NCI-H1092 (cell line): ENCODE measurements around the gene MALL.
"Not testable (repeated sequence)": the region's sequence is repeated elsewhere in the genome, so short reads cannot be mapped to it uniquely, and the experiment has no call there.

Experiments
- DNase-seq: peaks from one replicate; lab custom pipeline; 2025; lab: John Stamatoyannopoulos, UW

MALL gene

DNA sequence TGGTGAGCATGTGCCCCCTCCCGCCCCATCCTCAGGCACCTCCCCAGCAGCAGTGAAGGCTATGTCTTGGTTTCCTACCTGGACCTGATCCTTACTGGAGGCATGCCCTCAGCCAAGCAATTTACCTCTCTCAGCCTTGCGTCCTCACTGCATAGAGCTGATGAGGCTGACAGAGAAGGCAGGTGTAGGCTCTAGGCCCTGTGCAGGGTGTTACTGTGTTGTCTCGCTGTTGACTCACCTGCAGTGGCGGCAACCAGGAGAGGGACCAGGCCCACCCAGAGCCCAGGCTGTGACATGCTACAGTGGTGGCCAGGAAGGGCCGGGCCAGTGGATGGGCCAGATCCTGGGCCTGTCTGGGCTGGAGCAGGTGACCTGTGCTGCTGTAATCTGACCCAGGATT, 65.9 kb downstream of the MALL start:
- not testable (repeated sequence) for DNase-seq

DNA sequence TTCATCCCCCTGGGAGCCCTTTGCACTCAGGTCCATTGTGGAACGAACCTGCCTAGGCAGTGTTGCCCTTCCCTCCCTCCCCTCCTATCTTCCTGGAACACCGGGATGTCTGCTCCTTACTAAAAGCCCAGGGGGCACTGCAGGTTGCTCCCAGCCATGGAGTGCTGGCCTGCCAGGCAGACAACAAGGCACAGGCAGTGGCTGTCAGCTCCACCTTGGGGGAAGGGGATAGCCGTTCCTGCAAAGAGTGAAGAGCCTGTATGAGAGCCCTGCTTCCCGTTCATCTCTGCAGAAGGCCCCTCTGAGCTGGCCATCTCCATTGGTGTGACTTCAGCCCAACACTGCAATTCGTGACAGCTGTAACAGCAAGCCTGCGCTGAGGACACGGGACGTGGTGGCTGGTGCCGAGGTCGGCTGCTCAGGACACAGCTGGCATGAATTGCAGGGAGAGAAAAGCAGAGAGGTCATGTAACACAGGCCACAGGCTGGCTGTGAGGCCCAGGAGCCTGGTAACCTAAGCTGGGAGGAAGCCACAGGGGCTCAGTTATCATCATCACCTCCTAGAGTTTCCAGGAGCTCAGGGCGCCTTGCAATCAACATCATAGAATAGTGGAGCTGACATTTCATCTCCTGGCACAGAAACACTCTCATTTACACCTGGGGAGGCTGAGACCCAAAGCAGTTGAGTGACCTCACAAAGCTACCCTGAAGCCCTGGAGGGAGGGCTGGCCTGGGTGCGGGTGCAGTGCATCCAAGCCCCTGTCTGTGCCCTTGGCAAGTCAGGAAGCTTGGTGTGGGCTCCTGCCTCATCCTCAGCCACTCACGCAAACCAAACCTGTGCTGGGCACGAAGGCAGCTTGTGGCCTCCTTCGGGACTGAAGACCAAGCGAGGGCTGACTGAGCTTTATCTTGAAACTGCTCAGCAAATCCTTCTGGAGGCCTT, 67.1 kb downstream of the MALL start:
- not testable (repeated sequence) for DNase-seq

DNA sequence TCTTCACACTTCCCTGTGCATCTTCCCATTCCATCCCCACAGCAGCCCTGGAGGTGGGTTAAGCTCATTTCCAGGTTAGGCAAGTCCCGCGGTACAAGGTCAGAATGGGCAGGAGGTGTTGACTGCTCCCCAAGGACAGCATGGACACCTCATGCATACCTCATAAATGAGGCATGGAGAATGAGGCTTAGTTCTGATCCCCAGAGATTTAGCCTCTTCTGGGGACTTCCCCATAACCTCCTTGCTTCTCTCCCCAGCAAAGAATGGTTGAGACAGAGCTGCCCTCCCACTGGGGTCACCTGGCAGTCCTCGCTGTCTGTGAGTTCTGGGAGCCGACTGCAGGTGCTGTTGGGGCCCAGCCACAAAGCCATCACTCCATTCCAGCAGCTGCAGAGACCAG, 68.4 kb downstream of the MALL start:
- not testable (repeated sequence) for DNase-seq

DNA sequence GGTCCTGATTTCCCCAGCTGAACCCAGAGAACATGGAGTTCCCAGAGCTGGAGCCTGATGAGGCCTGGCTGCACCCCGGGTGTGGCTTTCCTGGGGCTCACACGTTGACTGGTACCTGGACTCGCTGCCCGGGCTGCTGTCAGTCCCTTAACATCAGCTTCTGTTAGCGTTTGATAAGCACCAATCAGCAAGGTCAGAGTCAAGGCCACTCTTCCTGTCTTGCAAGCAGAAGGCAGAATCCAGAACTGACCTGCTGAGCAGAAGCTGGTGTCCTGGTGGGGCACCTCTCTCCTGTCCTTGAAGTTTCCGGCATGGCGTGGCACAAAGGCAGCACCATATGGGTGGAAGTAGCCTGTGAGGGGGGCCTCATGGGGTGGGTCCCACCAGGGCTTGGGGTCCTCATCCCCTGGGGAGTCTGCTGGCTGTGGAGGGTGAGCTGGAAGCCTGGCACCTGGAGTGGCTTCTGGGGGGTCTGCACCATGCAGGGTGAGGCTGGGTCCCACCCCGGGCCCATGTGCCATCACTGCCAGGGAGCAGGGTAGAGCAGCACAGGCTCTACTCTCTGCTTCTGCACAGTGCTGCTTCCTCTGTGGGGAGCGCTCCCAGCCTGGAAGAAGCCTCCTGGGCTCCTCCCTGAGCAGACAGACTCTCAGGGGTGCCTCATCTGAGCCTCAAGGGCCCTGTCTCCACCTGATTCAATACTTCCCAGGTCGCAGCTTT, 73.5 kb downstream of the MALL start:
- not testable (repeated sequence) for DNase-seq

DNA sequence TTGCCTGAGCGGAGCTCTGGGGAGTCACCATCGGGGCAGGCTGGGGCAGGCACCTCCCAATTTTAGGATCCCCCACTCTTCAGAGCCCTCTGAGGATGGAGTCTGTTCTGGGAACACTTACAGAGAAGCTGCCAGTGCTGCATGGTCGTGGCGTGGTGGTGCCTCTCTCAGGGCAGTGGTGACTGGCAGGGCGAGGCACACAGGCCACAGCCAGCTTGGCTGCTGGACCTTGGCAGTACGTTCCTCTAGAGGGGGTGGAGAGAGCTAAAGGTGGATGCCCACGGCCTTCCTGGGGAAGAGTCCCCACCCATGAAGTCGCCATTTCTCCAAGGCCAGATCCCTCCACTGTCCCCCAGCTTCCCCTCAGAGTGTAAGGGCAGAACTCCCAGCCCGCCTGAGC, 78.3 kb downstream of the MALL start:
- not testable (repeated sequence) for DNase-seq

DNA sequence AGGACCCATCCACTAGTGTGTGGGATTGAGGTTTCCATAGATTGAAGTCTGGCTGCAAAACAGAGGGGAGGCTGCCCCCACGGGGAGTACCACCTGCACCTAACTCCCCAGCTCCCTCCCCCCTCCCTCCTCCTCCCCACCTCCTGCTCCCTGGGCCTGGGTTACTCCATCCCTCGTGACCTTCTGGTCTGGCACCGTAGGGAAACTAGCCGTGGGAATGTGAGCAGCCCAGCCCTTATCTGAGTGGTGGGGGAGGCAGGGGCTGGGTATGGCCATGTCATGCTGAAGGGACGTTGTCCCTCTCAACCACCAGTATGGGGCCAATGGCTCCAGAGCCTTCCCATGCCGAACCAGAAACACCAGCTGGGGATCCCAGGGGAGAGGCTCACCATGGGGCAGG, 80.2 kb downstream of the MALL start:
- DNase-seq, result not testable (repeated sequence)

DNA sequence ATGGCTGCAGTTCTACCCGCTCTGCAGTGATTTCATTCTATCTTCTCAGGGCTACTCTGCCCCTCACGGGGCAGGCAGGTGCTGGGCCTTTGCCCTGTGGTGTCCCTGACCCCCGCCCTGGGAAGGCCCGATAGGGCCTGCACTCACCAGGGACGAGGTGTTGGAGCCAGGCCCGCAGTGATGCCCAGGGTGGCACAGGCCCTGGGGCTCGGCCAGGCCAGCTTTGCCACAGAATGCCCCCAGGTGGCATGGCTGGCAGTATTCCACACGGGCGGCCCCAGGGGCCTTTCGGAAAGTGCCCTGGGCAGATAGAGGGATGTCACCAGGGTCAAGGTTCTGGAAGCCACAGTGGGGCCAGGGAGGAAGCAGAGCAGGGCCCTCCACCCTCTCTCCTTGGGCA, 80.7 kb downstream of the MALL start:
- not testable (repeated sequence) for DNase-seq
